Common myeloid progenitor, CD34-positive (primary cell): Measurements from ENCODE around the gene ZNF526.

Experiments
- CTCF ChIA-PET: fragments of 350-600 bp; sonication (Branson Sonifier 250); formaldehyde crosslinking; loops from one replicate; lab custom pipeline; 2021; ENCODE audit warnings: antibody characterized with exemption; lab: Charles Lee
- POLR2A ChIA-PET: fragments of 350-600 bp; sonication (Branson Sonifier 250); formaldehyde crosslinking; loops from one replicate; lab custom pipeline; 2021; ENCODE audit warnings: antibody characterized with exemption; lab: Charles Lee
- DNase-seq, 3 donors: peaks; one replicate each; pipeline versions ENCODE4 v3.0.0 to v3.0.0-alpha.2; 2013
- H3K27ac ChIP-seq, 2 experiments: 1 replicate in 1 of 2; 2 replicates in 1 of 2; pipeline ENCODE4 v1.7.0; 2013; ENCODE audit warnings: inconsistent platforms in 2 of 2, low read length in 2 of 2, mild to moderate bottlenecking in 2 of 2, low read depth in 1 of 2, moderate library complexity in 1 of 2; ENCODE audit not compliant: severe bottlenecking in 2 of 2, insufficient read depth in 1 of 2, poor library complexity in 1 of 2
- H3K27me3 ChIP-seq, 5 experiments: replicated peaks in 2 of 5; 1 replicate in 3 of 5; 2 replicates in 2 of 5; pipeline versions ENCODE4 v1.6.1 to v1.7.0; 2013; ENCODE audit warnings: low read length in 4 of 5, mild to moderate bottlenecking in 2 of 5, moderate library complexity in 2 of 5, inconsistent platforms in 1 of 5; ENCODE audit not compliant: insufficient read depth in 5 of 5, control insufficient read depth in 4 of 5
- H3K36me3 ChIP-seq, 4 experiments: 1 replicate in 2 of 4; 2 replicates in 2 of 4; pipeline versions ENCODE4 v1.6.1 to v1.7.0; 2013; ENCODE audit warnings: low read length in 3 of 4, control low read depth in 1 of 4, mild to moderate bottlenecking in 1 of 4; ENCODE audit not compliant: control insufficient read depth in 4 of 4, insufficient read depth in 4 of 4
- H3K4me1 ChIP-seq, 4 experiments: 1 replicate in 3 of 4; 2 replicates in 1 of 4; pipeline versions ENCODE4 v1.6.1 to v1.7.1; 2013; ENCODE audit warnings: low read length in 3 of 4, mild to moderate bottlenecking in 3 of 4, control low read depth in 1 of 4, inconsistent platforms in 1 of 4, moderate library complexity in 1 of 4; ENCODE audit not compliant: control insufficient read depth in 4 of 4, insufficient read depth in 4 of 4; ENCODE audit errors: control extremely low read depth in 1 of 4
- H3K4me3 ChIP-seq, 7 experiments: 1 replicate in 4 of 7; 2 replicates in 3 of 7; pipeline versions ENCODE4 v1.5.1 to v1.7.0; 2013; ENCODE audit warnings: mild to moderate bottlenecking in 7 of 7, low read length in 6 of 7, moderate library complexity in 6 of 7, inconsistent platforms in 2 of 7, low read depth in 2 of 7, control low read depth in 1 of 7; ENCODE audit not compliant: insufficient read depth in 4 of 7, control insufficient read depth in 1 of 7; ENCODE audit errors: extremely low read depth in 1 of 7
- H3K9me3 ChIP-seq, 5 experiments: 1 replicate in 4 of 5; 2 replicates in 1 of 5; pipeline versions ENCODE4 v1.6.1 to v1.7.1; 2013; ENCODE audit warnings: low read length in 4 of 5, mild to moderate bottlenecking in 2 of 5, inconsistent platforms in 1 of 5, low read depth in 1 of 5, moderate library complexity in 1 of 5; ENCODE audit not compliant: control insufficient read depth in 4 of 5, insufficient read depth in 2 of 5; ENCODE audit errors: control extremely low read depth in 1 of 5
- WGBS: methylation state at CpG from one replicate; pipeline ENCODE4 v1.1.5; 2013; ENCODE audit not compliant: insufficient coverage; 5-methylcytosine and 5-hydroxymethylcytosine counted together

The ZNF526 gene

GRCh38 chr19:42252365-42253244, 32.5 kb downstream of the ZNF526 start:
- POLR2A ChIA-PET, result interaction anchor here (2.0 to 2.8 kb wide), 2 partner anchors 17 to 27 kb away, joined by 10 to 12 read pairs; partner anchors contain the start of gene CIC
- CTCF ChIA-PET, result interaction anchor here (0.9 to 12.3 kb wide), 3 partner anchors 10 to 43 kb away, joined by 3 to 159 read pairs (median 4); partner anchors contain the start of gene GSK3A
- Histone ChIP-seq H3K4me1 (peaks cover 0 to 52% (median 47%) of the 10 kb centered on the region in 4 experiments), H3K4me3 (peak overlapping the region; percentile 29 to 86 (median 80)), H3K27ac (peak overlapping the region; percentile 54 to 76), H3K9me3 (no peaks in the 10 kb centered on the region), H3K27me3 (no peaks in the 10 kb centered on the region), H3K36me3 (peaks cover 0 to 21% (median 11%) of the 10 kb centered on the region in 4 experiments)
- 4% methylated on average over 15 of the region's 27 CpGs for WGBS
- no peak for DNase-seq

- peaks cover 0 to 52% (median 47%) of the 10 kb centered on the region in 4 experiments for H3K4me1 ChIP-seq
- peak overlapping the region; percentile 54 to 89 for H3K27ac ChIP-seq
- CTCF ChIA-PET, result interaction anchor here (12.3 kb wide), 1 partner anchor 26 kb away, joined by 159 read pairs; no protein-coding TSS in a partner anchor
- H3K27me3 ChIP-seq, result no peaks in the 10 kb centered on the region
- peak overlapping the region; percentile 29 to 96 (median 89) for H3K4me3 ChIP-seq
- POLR2A ChIA-PET, result no interaction called here
- WGBS, result 0% methylated on average over 8 of the region's 71 CpGs
- DNase-seq, result peak in 2 of 3 donors; percentile 57 to 70
- peaks cover 0 to 17% (median 10%) of the 10 kb centered on the region in 4 experiments for H3K36me3 ChIP-seq
- H3K9me3 ChIP-seq, result no peaks in the 10 kb centered on the region
These were observed 33.4 kb downstream of the ZNF526 start for GRCh38 chr19:42253245-42254088.

- POLR2A ChIA-PET, result interaction anchor here (1.1 kb wide), 2 partner anchors 13 to 15 kb away, joined by 3 to 4 read pairs; partner anchors contain the start of gene CIC
- peak; percentile 81 to 90 (median 88) for DNase-seq
- Histone ChIP-seq H3K27ac (peak overlapping the region; percentile 74 to 89), H3K36me3 (peaks cover 0 to 9% (median 5%) of the 10 kb centered on the region in 4 experiments), H3K9me3 (no peaks in the 10 kb centered on the region), H3K27me3 (no peaks in the 10 kb centered on the region), H3K4me1 (peaks cover 0 to 51% (median 46%) of the 10 kb centered on the region in 4 experiments), H3K4me3 (peak overlapping the region; percentile 84 to 96 (median 89))
- 0% methylated on average over 38 of the region's 70 CpGs for WGBS
- CTCF ChIA-PET, result no interaction called here
These were observed 34.2 kb downstream of the ZNF526 start for GRCh38 chr19:42254089-42254849.

- peak; percentile 89 to 95 (median 94) for DNase-seq
- Histone ChIP-seq H3K36me3 (peaks cover 0 to under 1% (median under 1%) of the 10 kb centered on the region in 4 experiments), H3K9me3 (no peaks in the 10 kb centered on the region), H3K27me3 (no peaks in the 10 kb centered on the region), H3K4me3 (peak within 1 kb of the TSS; percentile 84 to 96 (median 89)), H3K27ac (peak within 1 kb of the TSS; percentile 74 to 89), H3K4me1 (peaks cover 0 to 45% (median 41%) of the 10 kb centered on the region in 4 experiments)
- CTCF ChIA-PET, result interaction anchor here (0.6 to 3.0 kb wide), 4 partner anchors 12 to 304 kb away, joined by 3 to 13 read pairs (median 4); no protein-coding TSS in a partner anchor
- 0% methylated on average over 22 of the region's 75 CpGs for WGBS
- POLR2A ChIA-PET, result interaction anchor here (0.8 to 1.5 kb wide), 4 partner anchors 12 to 16 kb away, joined by 3 to 4 read pairs (median 4); partner anchors contain the start of gene CIC
These were observed 35.0 kb downstream of the ZNF526 start, which contains the start of gene ERF for GRCh38 chr19:42254850-42255765. Gene ERF (minus strand): TSS chr19:42255128. CDS start chr19:42254999, 129 bp downstream.

- Histone ChIP-seq H3K36me3 (no peaks in the 10 kb centered on the region), H3K4me1 (peaks cover 0 to 36% (median 31%) of the 10 kb centered on the region in 4 experiments), H3K27me3 (no peaks in the 10 kb centered on the region), H3K4me3 (peak overlapping the region; percentile 39 to 96 (median 71)), H3K9me3 (no peaks in the 10 kb centered on the region), H3K27ac (no peak overlapping the region)
- 10% methylated on average over 33 of the region's 38 CpGs for WGBS
- CTCF ChIA-PET, result interaction anchor here (0.6 to 3.0 kb wide), 5 partner anchors 11 to 305 kb away, joined by 3 to 13 read pairs (median 3); no protein-coding TSS in a partner anchor
- no peak for DNase-seq
- POLR2A ChIA-PET, result interaction anchor here (0.8 to 1.5 kb wide), 4 partner anchors 11 to 15 kb away, joined by 3 to 4 read pairs (median 4); partner anchors contain the start of gene CIC
These were observed 35.9 kb downstream of the ZNF526 start for GRCh38 chr19:42255766-42256745.
